ENCODE measurements around the gene FOXL2NB. TPM values are rescaled to one million over a fixed set of nuclear protein-coding genes. Genes with fewer than 3 reads are reported as not detected.
A peak's percentile ranks its signal among the peaks of the same experiment; 100 is the strongest.

Gene FOXL2NB
- total and polyA plus RNA-seq, 7 experiments from 2014 or later = not detected

DNA sequence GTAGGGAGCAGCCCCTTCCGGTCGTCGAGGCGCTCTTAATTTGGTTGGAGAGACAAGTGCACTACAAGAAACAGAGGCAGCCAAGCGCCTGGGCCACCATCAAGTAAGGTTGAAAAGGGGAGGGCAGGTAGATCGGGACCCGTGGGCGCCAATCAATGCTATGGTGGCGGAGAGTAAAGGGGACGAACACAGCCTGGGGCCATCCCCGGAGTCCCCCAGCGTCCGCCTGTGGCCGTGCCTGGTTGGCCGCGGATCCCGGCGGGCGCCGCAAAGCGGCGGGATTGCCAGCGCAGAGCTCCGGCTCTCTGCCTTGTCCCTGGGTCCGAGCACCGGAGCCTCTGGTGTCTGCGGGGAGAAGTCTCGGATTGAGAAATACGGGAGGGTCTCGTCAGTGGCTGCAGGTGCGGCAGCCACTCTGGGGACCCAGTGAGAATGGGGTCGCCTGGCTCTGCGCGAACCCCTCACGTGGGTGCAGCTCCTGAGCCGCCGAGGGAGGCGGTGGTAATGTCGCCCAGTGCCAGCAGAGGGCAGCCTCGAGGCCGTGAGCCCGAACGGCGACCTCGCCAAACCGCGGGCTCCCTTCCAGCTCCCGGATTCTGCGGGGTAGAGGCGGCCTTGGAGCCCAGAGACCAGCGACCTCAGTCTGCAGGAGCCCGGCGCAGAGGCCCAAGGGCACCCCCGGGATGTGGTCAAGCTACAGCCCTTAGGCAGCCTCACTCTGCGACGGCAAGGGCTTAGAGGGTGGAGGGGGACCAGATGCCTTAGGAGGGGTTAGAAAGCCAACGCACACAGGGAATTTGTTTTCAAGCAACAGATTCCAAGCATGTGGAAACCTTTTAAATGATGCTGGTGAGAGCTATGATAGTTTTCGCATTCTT, 10.9 kb upstream of the FOXL2NB start:
- H3K36me3 ChIP-seq (ENCODE audit: control insufficient read depth in 2 of 3, insufficient read depth in 3 of 3, low read length in 3 of 3) = no peaks in the 10 kb centered on the region
- ChIA-PET POLR2A (interaction anchor here (0.6 to 0.7 kb wide), 2 partner anchors 21 to 327 kb away, joined by 4 to 6 read pairs; no protein-coding TSS in a partner anchor), CTCF (interaction anchor here (0.5 to 4.7 kb wide), 13 partner anchors 12 to 518 kb away, joined by 3 to 38 read pairs (median 3); no protein-coding TSS in a partner anchor)
- no peak overlapping the region for H3K27ac ChIP-seq (ENCODE audit: low read depth, low read length)
- Mint-ChIP-seq H3K4me3 (peak overlapping the region; percentile 60 to 86 (median 76)), H3K9me3 (no peaks in the 10 kb centered on the region), H3K27me3 (peaks cover 55 to 84% (median 78%) of the 10 kb centered on the region in 5 donors), H3K36me3 (no peaks in the 10 kb centered on the region), H3K4me1 (peaks cover 19 to 43% (median 31%) of the 10 kb centered on the region in 7 donors), H3K27ac (peak overlapping the region in 1 of 9 donors; percentile 29)
- H3K4me3 ChIP-seq (ENCODE audit: low read length) = peak overlapping the region; percentile 55
- ATAC-seq = peak; percentile 90
- H3K27me3 ChIP-seq (ENCODE audit: control insufficient read depth in 2 of 2, insufficient read depth in 2 of 2, low read length in 2 of 2) = peaks cover 14 to 50% of the 10 kb centered on the region in 2 donors
- peaks cover 21 to 31% of the 10 kb centered on the region in 2 donors for H3K4me1 ChIP-seq (ENCODE audit: control insufficient read depth in 2 of 2, insufficient read depth in 2 of 2, low read length in 2 of 2)
- no peaks in the 10 kb centered on the region for H3K9me3 ChIP-seq (ENCODE audit: control insufficient read depth in 2 of 3, low read length in 3 of 3)
- intact Hi-C loops (cut with micrococcal nuclease) = loop anchor here (1.0 to 10.0 kb wide), 4 partner anchors 10 to 1926 kb away; no protein-coding TSS in a partner anchor
- peak; percentile 30 to 81 (median 67) for DNase-seq

- Mint-ChIP-seq H3K4me1 (peaks cover 19 to 43% (median 31%) of the 10 kb centered on the region in 7 donors), H3K27ac (peak overlapping the region in 1 of 9 donors; percentile 29), H3K9me3 (no peaks in the 10 kb centered on the region), H3K36me3 (no peaks in the 10 kb centered on the region), H3K27me3 (peaks cover 63 to 93% (median 87%) of the 10 kb centered on the region in 5 donors), H3K4me3 (peak overlapping the region; percentile 67 to 86 (median 76))
- Histone ChIP-seq H3K9me3 (ENCODE audit: control insufficient read depth in 2 of 3, low read length in 3 of 3) (no peaks in the 10 kb centered on the region), H3K4me3 (ENCODE audit: low read length) (peak overlapping the region; percentile 55), H3K27me3 (ENCODE audit: control insufficient read depth in 2 of 2, insufficient read depth in 2 of 2, low read length in 2 of 2) (peaks cover 15 to 59% of the 10 kb centered on the region in 2 donors), H3K4me1 (ENCODE audit: control insufficient read depth in 2 of 2, insufficient read depth in 2 of 2, low read length in 2 of 2) (peaks cover 21 to 31% of the 10 kb centered on the region in 2 donors), H3K36me3 (ENCODE audit: control insufficient read depth in 2 of 3, insufficient read depth in 3 of 3, low read length in 3 of 3) (no peaks in the 10 kb centered on the region), H3K27ac (ENCODE audit: low read depth, low read length) (no peak overlapping the region)
- ATAC-seq (no peak), DNase-seq (no peak)
- intact Hi-C loops (cut with micrococcal nuclease) = loop anchor here (1.0 to 10.0 kb wide), 4 partner anchors 9 to 1925 kb away; no protein-coding TSS in a partner anchor
- POLR2A ChIA-PET = no interaction called here
- CTCF ChIA-PET = interaction anchor here (0.6 to 4.7 kb wide), 7 partner anchors 13 to 356 kb away, joined by 3 to 38 read pairs (median 3); no protein-coding TSS in a partner anchor
Observed at GRCh38 chr3:138936741-138937689, 10.0 kb upstream of the FOXL2NB start.

DNA sequence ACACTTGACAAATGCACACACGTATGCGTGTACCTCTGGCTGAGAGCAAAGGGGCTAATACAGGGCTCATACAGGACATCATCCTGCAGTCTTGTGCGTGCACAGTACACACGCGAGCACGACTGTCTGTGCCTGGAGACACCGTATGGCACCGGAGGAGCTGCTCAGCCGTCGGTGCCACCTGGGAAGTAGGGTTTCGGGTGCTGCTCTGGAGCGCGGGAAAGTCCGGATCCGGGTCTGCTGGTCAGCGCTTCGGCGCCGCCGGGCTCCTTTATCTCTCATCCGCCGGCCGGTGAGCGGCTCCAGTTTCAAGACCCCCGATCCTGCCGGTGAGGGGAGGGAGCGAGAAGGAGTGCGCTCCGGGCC, 9.3 kb upstream of the FOXL2NB start:
- no peak for DNase-seq
- intact Hi-C loops (cut with micrococcal nuclease) = loop anchor here in 1 of 2 donors (1.0 to 10.0 kb wide), 3 partner anchors 9 to 1925 kb away; no protein-coding TSS in a partner anchor

GRCh38 chr3:138938056-138938876, 8.8 kb upstream of the FOXL2NB start:
- H3K36me3 ChIP-seq (ENCODE audit: control insufficient read depth in 2 of 3, insufficient read depth in 3 of 3, low read length in 3 of 3) = no peaks in the 10 kb centered on the region
- peak overlapping the region in 2 of 9 donors; percentile 37 to 62 for H3K27ac Mint-ChIP-seq
- H3K9me3 Mint-ChIP-seq = peaks cover 0 to under 1% (median 0%) of the 10 kb centered on the region in 11 donors
- H3K27me3 Mint-ChIP-seq = peaks cover 69 to 98% (median 93%) of the 10 kb centered on the region in 5 donors
- ChIA-PET POLR2A (no interaction called here), CTCF (interaction anchor here (0.6 kb wide), 1 partner anchor 11 kb away, joined by 4 read pairs; no protein-coding TSS in a partner anchor)
- peaks cover 19 to 44% (median 31%) of the 10 kb centered on the region in 7 donors for H3K4me1 Mint-ChIP-seq
- H3K27me3 ChIP-seq (ENCODE audit: control insufficient read depth in 2 of 2, insufficient read depth in 2 of 2, low read length in 2 of 2) = peaks cover 19 to 60% of the 10 kb centered on the region in 2 donors
- H3K4me3 ChIP-seq (ENCODE audit: low read length) = no peak overlapping the region
- H3K36me3 Mint-ChIP-seq = no peaks in the 10 kb centered on the region
- peak overlapping the region in 9 of 10 donors; percentile 27 to 86 (median 68) for H3K4me3 Mint-ChIP-seq
- ATAC-seq = peak; percentile 17
- H3K4me1 ChIP-seq (ENCODE audit: control insufficient read depth in 2 of 2, insufficient read depth in 2 of 2, low read length in 2 of 2) = peaks cover 21 to 31% of the 10 kb centered on the region in 2 donors
- intact Hi-C loops (cut with micrococcal nuclease) = loop anchor here in 1 of 2 donors (5.0 to 10.0 kb wide), 2 partner anchors 177 to 1924 kb away; no protein-coding TSS in a partner anchor
- peak in 1 of 9 donors; percentile 27 for DNase-seq
- H3K27ac ChIP-seq (ENCODE audit: low read depth, low read length) = no peak overlapping the region
- no peaks in the 10 kb centered on the region for H3K9me3 ChIP-seq (ENCODE audit: control insufficient read depth in 2 of 3, low read length in 3 of 3)

More for the DNA sequence above, 9.3 kb upstream of the FOXL2NB start:
- H3K36me3 Mint-ChIP-seq = no peaks in the 10 kb centered on the region
- Histone ChIP-seq H3K27me3 (ENCODE audit: control insufficient read depth in 2 of 2, insufficient read depth in 2 of 2, low read length in 2 of 2) (peaks cover 15 to 59% of the 10 kb centered on the region in 2 donors), H3K27ac (ENCODE audit: low read depth, low read length) (no peak overlapping the region), H3K9me3 (ENCODE audit: control insufficient read depth in 2 of 3, low read length in 3 of 3) (no peaks in the 10 kb centered on the region), H3K36me3 (ENCODE audit: control insufficient read depth in 2 of 3, insufficient read depth in 3 of 3, low read length in 3 of 3) (no peaks in the 10 kb centered on the region), H3K4me3 (ENCODE audit: low read length) (no peak overlapping the region), H3K4me1 (ENCODE audit: control insufficient read depth in 2 of 2, insufficient read depth in 2 of 2, low read length in 2 of 2) (peaks cover 21 to 31% of the 10 kb centered on the region in 2 donors)
- H3K27ac Mint-ChIP-seq = no peak overlapping the region
- ChIA-PET CTCF (interaction anchor here (0.6 kb wide), 1 partner anchor 11 kb away, joined by 4 read pairs; no protein-coding TSS in a partner anchor), POLR2A (no interaction called here)
- H3K27me3 Mint-ChIP-seq = peaks cover 69 to 98% (median 91%) of the 10 kb centered on the region in 5 donors
- peaks cover 19 to 43% (median 31%) of the 10 kb centered on the region in 7 donors for H3K4me1 Mint-ChIP-seq
- no peaks in the 10 kb centered on the region for H3K9me3 Mint-ChIP-seq
- ATAC-seq = peak; percentile 26
- peak overlapping the region in 9 of 10 donors; percentile 32 to 86 (median 68) for H3K4me3 Mint-ChIP-seq

DNA sequence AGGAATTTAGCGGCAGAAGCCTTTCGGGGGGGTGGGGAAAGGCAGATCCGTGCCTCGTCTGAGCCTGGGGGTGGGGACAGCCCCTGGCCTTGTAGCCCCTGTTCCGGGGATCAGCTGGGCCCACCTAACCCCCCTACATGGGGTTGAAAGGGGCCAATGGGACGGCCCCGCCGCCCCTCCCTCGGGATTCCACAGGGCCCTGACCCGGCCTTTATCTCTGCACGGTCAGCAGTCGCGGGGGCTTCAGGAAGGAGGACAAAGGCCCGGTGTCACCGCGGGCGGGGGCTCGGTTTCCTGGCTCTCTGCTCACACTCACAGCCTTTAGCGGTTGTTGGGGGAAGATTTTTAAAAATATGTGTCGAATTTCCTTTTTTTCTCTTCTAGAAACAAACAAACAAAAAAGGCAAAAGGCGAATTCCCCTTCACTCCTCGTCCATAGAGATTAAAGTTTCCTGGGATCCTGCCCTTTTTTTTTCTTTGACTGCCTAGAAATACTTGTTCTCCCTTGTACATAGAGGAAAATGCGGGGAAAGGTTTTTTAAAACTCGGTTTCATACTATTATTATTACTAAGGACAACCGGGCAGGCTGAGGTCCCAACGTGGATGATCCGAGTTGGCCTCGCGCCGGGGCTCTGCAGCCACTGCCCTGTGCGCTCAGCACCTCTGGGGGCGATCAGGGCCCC, 8.0 kb upstream of the FOXL2NB start:
- H3K9me3 ChIP-seq (ENCODE audit: control insufficient read depth in 2 of 3, low read length in 3 of 3) = no peaks in the 10 kb centered on the region
- ChIA-PET CTCF (no interaction called here), POLR2A (no interaction called here)
- H3K27ac ChIP-seq (ENCODE audit: low read depth, low read length) = no peak overlapping the region
- Mint-ChIP-seq H3K36me3 (no peaks in the 10 kb centered on the region), H3K4me1 (peaks cover 25 to 51% (median 38%) of the 10 kb centered on the region in 7 donors), H3K9me3 (peaks cover 0 to 3% (median 0%) of the 10 kb centered on the region in 11 donors), H3K27ac (peak overlapping the region in 1 of 9 donors; percentile 37), H3K27me3 (peaks cover 69 to 98% (median 93%) of the 10 kb centered on the region in 5 donors), H3K4me3 (peak overlapping the region in 8 of 10 donors; percentile 13 to 80 (median 68))
- DNase-seq (no peak), ATAC-seq (no peak)
- no peaks in the 10 kb centered on the region for H3K36me3 ChIP-seq (ENCODE audit: control insufficient read depth in 2 of 3, insufficient read depth in 3 of 3, low read length in 3 of 3)
- no peak overlapping the region for H3K4me3 ChIP-seq (ENCODE audit: low read length)
- peaks cover 20 to 68% of the 10 kb centered on the region in 2 donors for H3K27me3 ChIP-seq (ENCODE audit: control insufficient read depth in 2 of 2, insufficient read depth in 2 of 2, low read length in 2 of 2)
- peaks cover 21 to 38% of the 10 kb centered on the region in 2 donors for H3K4me1 ChIP-seq (ENCODE audit: control insufficient read depth in 2 of 2, insufficient read depth in 2 of 2, low read length in 2 of 2)
- intact Hi-C loops (cut with micrococcal nuclease) = loop anchor here in 1 of 2 donors (5.0 to 10.0 kb wide), 2 partner anchors 176 to 1923 kb away; no protein-coding TSS in a partner anchor

All from naive thymus-derived CD4-positive, alpha-beta T cell (primary cell).